HG02763 (cell line): Measurements from ENCODE around the gene TBX5.
"Not testable (repeated sequence)": the region's sequence is repeated elsewhere in the genome, so short reads cannot be mapped to it uniquely, and the experiment has no call there.

Experiments used
- ATAC-seq: cut with Tn5 transposase; IDR thresholded peaks from one replicate; pipeline ENCODE4 v1.9.1; 2021; ENCODE audit warnings: mild to moderate bottlenecking, moderate library complexity; ENCODE audit not compliant: unreplicated experiment

The TBX5 gene

DNA sequence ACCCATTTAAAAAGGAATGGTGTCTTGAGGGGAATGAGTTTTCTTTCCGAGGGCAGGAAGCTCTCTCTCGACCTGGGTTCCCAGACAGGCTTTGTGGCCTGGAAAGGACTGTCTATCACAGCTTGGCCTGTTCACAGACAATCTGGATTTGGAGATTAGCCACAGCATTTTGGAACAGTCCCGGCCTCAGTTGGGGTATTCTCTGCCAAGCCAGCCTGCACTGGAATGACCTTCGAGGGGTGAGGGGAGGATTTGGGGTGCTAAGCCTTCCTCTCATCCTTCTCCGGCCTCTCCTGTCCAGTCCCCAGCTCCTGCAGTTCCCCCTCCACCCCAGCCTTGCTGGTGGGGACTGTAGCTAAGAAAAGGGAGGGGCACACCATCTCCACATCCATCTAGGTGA is 13.0 kb downstream of the TBX5 start:
- no peak for ATAC-seq

DNA sequence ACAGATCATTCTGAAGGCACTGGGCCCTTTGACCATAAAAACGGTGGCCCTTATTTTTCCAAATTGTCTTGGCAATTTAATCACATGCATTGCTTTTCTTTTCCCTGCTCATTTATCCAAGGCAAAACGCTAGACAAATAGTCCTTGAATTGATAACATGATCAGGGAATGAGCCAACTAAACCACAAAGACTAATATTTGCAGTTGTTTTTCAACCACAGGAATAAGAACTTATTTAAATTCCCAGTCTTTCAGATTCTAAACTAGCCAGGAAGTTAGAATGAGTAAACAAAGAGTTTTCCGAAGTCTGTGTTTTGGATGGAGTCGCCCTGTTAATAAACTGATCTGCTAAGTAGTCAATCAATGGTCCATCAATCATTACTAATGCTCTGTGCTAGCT is 14.9 kb downstream of the TBX5 start:
- no peak for ATAC-seq

- no peak for ATAC-seq
Observed at GRCh38 chr12:114384739-114385138, 21.2 kb downstream of the TBX5 start.

GRCh38 chr12:114381177-114381576 is 24.8 kb downstream of the TBX5 start:
- ATAC-seq, result no peak

DNA sequence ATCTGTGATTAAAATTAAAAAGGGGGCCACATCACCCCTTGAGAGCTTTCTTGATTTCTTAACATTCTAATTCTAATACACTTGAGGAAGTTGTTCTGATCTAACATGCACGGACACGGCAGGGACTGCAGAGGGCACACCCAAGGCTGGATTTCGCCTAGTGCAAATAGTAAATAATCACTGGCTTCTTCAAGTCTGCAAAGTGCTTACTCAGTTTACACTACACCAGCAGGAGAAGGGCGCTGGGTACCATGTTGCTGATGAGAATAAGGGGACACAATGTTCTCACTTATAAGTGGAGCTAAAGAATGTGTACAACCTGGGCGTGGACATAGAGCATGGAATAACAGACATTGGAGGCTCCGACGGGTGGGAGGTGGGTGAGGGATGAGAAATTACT is 34.2 kb downstream of the TBX5 start:
- no peak for ATAC-seq

GRCh38 chr12:114371250-114371649 is 34.7 kb downstream of the TBX5 start:
- ATAC-seq, result no peak

DNA sequence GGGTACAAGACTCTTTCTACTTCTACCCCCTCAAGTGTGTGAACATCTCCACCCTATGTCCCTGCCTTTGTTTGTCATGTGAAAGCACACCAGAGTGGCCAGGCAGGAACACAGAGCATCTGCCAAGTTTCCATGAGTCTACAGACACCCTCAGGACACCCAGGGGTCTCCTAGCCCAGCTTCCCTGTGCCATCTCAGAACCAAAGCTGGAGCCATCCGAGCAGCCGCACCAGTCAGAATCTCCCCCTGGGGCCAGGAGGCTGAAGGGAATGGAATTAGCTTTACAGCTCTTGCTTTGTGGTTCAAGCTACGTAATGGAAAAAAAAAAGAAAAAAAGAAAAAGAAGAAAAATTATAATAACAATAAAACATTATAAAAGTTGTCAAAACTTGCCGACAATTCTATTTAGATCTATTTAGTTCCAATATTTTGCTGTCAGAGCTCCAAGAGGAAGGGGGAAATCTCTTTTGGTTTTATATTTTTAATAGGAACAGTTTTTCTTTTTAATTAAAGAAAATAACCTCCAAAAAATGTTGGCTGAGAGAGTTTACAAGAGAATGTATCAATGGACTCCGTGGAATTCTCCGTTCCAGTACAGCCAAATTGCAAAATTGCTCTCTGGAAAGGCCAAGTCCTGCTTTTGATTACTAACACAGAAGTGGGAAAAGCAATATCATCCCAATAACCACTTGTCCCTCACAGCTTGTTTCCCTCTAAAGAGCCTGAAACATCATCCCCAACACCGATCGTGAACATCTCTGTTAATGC is 37.1 kb downstream of the TBX5 start:
- no peak for ATAC-seq

GRCh38 chr12:114361992-114362391 is 44.0 kb downstream of the TBX5 start:
- no peak for ATAC-seq

GRCh38 chr12:114361545-114361944 is 44.4 kb downstream of the TBX5 start:
- no peak for ATAC-seq

- ATAC-seq, result no peak
Observed at GRCh38 chr12:114360485-114360884, 45.5 kb downstream of the TBX5 start.

- ATAC-seq, result no peak
Observed at GRCh38 chr12:114355389-114356088, 50.4 kb downstream of the TBX5 start.

GRCh38 chr12:114349239-114349638 is 56.7 kb downstream of the TBX5 start:
- ATAC-seq, result not testable (repeated sequence)

DNA sequence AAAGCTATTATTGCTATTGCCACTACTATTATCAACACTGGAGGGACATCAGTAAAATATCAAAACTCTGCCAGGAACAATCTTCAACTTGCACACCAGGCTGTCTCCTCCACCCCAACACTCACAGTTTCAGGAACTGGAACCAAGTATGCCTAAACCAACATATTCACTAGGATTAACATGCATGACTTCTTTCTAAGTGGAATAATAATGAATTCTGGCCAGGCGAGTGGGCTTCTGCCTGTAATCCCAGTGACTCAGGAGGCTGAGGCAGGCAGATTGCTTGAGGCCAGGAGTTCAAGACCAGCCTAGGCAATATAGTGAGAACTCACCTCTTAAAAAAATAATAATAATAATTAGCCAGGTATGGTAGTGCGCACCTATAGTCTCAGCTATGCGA is 58.1 kb downstream of the TBX5 start:
- no peak for ATAC-seq

DNA sequence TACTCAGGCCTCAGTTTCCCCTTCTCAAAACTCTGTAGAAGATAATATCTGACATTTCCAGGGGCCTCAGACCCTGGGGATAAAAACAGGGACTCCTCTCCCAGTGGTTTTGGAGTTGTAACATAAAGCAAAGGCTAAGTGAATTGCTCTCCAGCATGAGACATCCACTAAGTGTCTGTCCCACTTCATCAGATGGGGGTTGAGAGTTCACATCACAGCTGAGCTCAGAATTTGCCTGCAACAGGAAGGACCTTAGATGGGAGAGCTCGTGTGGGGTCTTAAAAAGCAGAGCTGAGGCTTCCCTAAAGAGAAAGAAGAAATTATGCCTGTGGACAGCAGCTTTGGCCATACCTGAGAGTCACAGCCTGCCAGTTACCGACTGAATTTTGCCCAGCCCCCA is 61.1 kb downstream of the TBX5 start:
- no peak for ATAC-seq

GRCh38 chr12:114344303-114344663 is 61.7 kb downstream of the TBX5 start:
- no peak for ATAC-seq

- no peak for ATAC-seq
Observed at GRCh38 chr12:114343585-114344302, 62.2 kb downstream of the TBX5 start.

DNA sequence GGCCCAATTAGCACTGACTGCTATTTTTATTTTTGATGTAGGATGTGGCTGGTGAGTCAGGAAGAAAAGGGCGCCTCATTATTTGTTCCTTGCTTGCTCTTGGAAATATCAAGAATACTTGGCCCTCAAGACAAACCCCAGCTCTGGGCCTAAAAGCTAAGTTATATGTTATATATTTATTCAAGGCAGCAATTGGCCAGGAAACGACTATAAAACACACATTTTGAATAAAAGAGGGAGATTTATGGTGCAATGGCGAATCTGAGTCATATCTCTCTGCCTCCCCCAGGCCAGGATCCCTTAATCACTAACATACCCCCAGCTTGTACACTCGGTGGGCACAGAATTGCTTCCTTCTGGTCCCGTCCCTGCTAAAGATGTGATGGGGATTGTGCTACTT is 63.3 kb downstream of the TBX5 start:
- no peak for ATAC-seq

DNA sequence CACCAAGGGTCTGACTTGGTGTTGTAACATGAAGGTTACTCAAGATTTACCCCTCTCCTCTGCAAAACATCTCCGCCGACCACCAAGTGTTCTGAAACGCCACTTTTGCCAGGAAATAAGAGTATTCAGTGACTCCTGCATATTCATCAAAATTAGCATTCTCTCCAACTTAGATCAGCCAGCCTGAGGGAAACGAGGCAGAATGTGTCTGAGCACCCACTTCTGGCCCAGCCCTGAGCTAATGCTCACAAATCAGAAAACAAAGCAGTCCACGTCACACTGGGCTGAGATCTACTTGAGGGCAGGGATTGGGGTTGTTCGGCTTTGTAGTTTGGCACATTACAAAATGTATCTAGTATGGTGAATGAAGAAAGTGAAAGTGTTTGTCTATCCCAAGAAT is 64.3 kb downstream of the TBX5 start:
- no peak for ATAC-seq

DNA sequence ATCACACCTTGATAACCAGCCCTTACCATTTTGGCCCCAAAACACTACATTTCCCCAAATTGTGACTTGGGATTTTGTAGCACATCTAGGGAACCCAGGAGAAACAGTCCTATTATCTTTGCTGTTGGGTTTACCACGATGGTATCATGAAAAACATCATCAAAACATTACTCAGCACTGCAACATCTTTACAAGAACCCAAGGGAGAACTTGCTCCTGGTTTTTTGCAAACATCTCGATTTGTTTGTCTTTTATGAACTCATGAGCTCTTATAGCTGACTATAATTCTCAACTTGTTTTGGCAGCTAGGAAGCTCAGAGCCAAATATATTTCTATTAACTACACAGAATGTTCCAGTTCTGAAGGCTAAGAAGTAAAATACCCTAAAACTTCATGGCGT is 65.7 kb downstream of the TBX5 start:
- ATAC-seq, result no peak

DNA sequence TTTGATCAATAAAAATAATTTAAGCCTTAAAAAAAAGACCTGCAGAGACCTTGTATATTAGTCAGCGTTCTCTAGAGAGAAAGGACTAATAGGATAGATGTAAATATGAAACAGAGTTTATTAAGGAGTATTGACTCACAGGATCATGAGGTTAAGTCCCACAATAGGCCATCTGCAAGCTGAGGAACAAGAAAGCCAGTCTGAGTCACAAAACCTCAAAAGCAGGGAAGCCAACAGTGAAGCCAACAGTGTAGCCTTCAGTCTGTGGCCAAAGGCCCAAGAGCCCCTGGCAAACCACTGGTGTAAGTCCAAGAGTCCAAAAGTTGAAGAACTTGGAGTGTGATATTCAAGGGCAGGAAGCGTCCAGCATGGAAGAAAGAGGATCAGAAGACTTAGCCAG is 66.3 kb downstream of the TBX5 start:
- no peak for ATAC-seq

DNA sequence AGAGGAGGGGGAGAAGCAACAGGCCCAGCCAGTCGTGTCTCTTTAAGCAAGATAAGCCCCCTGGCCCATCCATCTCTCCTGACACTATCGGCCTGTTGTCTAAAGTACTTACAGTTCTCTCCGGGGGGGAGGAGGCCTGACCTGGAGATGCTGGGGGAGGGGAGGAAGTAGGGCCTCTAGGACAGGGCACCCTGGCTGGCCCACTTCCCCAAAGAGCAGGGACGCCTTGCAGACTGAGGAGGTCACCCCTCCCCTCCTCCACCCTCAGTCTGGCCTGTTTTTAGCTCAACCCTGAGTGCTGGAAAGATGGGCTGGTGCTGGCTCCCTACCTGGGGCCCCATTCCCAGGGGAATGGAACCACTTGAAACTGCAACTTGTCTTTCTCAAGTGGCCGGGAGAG is 70.3 kb downstream of the TBX5 start:
- no peak for ATAC-seq

DNA sequence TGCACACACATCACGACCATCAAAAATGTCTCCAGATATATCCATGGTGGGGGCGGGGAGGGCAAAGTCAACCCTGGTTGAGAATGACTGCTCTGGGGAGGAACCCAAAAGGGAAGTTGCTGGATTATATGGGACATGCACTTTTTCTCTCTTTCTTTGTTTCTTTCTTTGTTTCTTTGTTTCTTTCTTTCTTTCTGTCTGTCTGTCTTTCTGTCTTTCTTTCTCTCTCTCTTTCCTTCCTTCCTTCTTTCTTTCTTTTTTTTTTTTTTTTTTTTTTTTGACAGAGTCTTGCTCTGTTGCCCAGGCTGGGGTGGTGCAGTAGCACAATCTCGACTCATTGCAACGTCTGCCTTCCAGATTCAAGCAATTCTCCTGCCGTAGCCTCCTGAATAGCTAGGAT is 71.5 kb downstream of the TBX5 start:
- no peak for ATAC-seq
